ENCODE measurements around the gene VSNL1.
A peak's percentile ranks its signal among the peaks of the same experiment; 100 is the strongest.
"Not testable (repeated sequence)": the region's sequence is repeated elsewhere in the genome, so short reads cannot be mapped to it uniquely, and the experiment has no call there.

VSNL1 gene

GRCh38 chr2:17543131-17543660 lies 2.7 kb downstream of the VSNL1 start:
- DNase-seq, result peak in 1 of 2 experiments; percentile 26

GRCh38 chr2:17543848-17544247 lies 3.4 kb downstream of the VSNL1 start:
- no peak for DNase-seq

DNA sequence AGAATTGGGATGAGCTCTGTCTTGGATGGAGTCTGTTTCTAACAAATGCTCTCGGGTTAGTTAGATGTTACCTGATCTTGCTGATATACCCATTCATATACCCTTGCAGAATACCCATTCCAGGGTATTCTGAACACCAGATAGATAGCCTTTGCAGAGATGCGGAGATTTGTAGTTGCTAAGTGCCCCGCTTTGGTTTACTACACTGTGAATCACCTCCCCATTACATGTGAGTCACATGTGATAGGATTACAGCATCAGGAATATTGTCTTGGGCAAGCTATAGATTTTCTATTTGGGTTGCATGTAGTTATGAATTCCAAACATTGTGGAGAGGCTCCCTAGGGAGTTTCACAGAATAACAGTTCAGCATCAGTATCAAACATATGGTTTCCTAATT lies 3.8 kb downstream of the VSNL1 start:
- no peak for DNase-seq

- no peak for DNase-seq
These were observed 5.5 kb downstream of the VSNL1 start for GRCh38 chr2:17545680-17546613.

DNA sequence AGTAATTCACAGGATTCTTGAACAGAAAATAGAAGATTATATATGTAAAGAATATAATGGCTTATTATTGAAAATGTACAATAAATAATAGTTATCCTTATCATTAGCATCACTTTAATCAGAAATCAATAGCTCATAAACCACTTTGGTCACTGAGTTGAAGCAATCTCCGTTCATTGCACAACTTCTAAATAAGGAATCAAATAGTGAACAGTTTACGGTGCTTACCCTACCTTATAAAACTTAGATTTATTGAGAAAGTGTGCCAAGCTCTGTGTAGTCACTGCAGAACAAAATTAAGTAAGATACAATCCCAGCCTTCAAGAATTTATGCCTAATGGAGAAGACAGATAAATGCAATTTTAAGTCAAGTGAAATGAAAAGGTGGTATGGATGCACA lies 6.7 kb downstream of the VSNL1 start:
- no peak for DNase-seq

DNA sequence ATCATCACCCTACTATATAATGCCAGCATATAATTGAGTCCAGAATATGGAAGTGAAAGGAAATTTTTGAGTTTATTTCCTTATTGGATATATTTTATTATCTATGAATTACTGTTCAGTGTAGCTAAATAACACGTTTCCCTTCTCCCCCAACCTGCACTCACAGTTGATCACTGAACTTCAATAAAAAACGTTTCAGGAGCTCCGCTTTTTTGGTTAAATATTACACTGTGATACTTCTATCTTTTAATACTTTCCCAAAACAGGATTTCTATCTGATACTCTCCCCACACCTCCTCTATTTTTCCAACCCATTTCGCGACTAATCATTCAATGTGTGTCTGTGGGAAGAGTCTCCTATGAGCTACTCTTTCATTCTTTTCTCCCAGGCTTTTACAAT lies 7.2 kb downstream of the VSNL1 start:
- no peak for DNase-seq

DNA sequence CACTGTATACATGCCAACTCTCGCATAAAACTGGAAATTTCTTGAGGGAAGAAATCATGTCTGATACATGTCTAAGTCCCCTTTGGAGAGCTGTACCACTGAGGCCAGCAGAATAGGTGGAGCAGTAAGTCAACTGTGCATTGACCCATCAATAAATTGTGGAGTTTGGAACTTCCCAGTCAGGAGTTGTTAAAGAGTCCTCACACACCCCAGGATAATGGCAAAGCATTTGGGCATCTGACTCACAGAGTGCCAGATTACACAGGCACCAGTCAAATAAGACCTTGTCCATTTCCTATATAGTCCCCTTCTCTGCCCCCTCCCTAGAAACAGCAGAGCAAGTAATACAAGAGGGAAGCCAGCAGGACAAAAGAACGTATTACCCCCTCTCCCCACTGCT lies 10.4 kb downstream of the VSNL1 start:
- no peak for DNase-seq

DNA sequence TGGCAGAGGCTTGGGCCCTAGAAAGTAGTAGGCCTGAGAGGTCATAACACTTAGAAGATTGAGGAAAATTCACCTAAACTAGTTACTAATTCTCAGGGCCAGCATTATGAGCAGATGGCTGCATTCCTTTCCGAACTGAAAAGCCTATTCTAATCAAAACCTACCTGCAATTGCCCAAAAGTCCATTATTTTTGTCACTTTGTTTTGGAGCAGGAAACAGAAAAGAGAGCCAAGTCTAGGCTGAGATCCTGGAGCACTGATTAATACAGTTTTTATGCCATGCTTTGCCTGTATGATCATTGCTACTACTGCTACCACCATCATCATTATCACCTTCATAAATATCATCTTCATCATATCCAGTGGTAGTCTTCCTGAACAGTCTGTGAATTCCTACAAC lies 14.7 kb downstream of the VSNL1 start:
- DNase-seq, result no peak

DNA sequence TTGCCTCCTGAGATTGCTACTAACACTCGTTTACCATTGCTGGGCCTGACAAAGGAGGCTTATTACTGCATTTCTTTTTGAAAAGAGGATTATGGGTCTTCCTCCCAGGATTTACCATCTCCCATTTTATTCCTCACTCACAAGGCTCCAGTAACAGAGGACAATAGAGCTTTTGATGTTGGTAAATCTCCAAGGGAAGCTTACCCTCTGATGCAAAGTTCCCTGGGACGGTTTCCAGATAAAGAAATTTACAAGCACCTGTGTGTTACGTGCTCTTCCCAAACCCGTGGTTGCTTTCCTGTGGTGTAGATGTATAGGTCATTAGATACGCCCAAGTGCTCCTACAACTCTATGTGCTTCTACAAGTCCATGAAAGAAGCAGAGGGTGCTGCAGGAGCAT lies 17.1 kb downstream of the VSNL1 start:
- DNase-seq, result peak; percentile 98 to 99

GRCh38 chr2:17558053-17558452 lies 17.6 kb downstream of the VSNL1 start:
- DNase-seq, result no peak

GRCh38 chr2:17558878-17559277 lies 18.4 kb downstream of the VSNL1 start:
- peak in 1 of 2 experiments; percentile 52 for DNase-seq

DNA sequence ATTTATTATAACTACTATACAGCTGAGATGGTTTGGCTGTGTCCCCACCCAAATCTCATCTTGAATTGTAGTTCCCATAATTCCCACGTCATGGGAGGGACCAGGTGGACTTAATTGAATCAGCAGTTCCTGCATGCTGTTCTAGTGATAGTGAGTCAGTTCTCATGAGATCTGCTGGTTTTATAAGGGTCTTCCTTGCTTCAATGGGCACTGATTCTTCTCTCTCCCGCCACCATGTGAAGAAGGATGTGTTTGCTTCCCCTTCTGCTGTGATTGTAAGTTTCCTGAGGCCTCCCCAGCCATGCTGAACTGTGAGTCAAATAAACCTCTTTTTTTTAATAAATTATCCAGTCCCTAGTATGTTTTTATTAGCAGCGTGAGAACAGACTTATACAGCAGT lies 25.2 kb downstream of the VSNL1 start:
- DNase-seq, result not testable (repeated sequence)

GRCh38 chr2:17571681-17572080 lies 31.2 kb downstream of the VSNL1 start:
- DNase-seq, result no peak

DNA sequence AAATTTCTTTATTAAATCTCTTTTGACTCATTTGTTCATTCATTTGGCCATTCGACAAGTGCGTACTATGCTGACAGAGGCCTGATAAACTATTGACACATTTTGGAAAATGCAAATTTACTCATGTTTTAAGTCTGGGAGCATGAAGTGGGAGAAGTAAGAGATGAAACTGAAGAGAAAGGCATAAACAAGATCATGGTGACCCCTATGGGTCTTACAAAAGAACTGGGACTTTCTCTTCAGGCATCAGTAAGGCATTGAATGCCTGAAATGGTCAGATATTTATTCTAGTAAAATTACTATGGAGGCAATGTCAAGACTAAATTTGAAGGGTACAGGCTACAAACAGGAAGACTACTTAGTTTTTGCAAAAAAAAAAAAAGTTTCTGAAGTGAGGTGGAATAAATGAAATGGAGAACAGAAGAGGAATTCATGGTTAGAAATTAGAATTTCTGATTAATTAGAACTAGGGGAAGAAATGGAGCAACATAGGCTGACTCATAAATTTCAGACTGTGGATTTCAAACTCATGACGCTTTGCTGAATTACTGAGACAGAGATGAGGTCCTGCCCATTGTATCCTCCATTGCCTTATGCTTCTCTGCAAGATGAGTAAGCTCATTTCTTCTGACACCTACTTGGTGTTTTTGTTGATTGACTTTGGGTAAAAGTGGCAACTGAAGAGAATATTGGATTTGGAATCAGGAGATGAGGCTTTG lies 32.7 kb downstream of the VSNL1 start:
- DNase-seq, result peak in 1 of 2 experiments; percentile 38

DNA sequence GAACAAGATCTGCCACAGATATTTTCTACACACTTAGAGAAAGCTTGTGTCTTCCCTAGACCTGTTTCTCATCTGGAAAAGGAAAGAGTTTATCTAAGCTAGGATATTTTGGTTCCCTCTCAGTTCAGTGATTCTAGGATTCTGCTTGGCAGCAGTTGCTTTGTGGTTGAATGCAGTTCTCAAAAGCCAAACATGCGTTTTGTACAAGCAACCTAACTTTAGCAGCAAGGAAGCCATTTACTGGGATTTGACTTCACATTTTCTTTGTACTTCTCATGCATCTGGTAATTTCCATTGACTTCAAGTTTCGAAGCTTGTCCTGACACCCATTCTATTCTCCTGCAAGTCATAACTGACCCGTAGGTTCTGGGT lies 33.3 kb downstream of the VSNL1 start:
- no peak for DNase-seq

GRCh38 chr2:17574406-17575073 lies 34.0 kb downstream of the VSNL1 start:
- DNase-seq, result no peak

- DNase-seq, result peak; percentile 60 to 63
These were observed 36.3 kb downstream of the VSNL1 start for GRCh38 chr2:17576802-17577201.

DNA sequence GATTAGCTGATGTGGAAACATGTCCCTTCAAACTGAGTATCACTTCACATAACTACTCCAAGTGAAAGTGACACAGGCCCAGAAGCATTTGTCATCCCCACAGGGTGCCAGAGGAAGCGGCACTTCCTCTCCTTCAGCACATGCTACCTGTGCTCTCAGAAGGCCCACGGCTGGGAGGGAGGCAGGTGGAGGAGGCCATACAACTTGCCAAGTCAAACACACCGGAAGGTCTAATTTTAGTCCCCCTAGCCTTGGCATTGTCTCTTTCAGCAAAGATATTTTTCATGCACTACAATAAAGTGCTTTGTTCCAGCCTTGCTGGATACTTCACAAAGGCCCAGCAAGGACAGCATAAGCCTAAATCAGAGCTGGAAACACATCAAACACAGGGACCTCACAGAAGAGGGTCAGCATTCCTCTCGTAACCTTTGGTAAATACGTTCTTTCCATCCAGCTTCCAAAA lies 38.0 kb downstream of the VSNL1 start:
- no peak for DNase-seq

DNA sequence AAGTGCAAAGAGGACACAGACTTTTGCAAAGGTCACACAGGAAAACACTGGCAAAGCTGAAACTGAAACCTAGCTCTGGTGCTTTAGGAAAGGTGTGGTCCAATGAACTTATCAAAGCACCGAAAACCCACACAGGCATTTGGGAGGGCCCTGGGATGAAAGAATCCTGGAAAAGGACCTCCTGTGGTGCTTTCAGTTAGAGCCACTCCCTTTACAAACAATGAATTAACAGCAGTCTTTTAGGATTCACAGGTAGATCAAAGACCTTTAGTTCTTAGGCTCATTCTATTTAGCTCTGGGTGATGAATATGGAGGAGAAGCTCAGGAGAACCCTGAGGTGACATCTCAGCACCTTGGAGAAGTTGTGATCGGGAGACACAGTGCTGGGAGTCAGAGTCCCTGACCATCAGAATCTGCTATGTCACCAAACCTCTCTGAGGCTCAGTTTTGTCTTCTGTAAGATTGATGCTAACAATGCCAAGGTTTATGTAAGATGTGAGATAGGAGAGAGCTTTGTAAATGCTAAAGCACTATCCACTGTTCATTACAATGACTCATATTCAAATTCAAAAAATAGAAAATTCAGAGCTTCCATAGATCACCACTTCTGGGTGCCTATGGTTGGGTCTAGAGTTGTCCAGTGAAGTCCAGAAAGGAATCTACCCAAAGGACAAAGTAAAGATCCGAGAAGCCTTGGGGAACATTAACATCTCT lies 39.3 kb downstream of the VSNL1 start:
- no peak for DNase-seq

- no peak for DNase-seq
These were observed 39.8 kb downstream of the VSNL1 start for GRCh38 chr2:17580319-17580715.

GRCh38 chr2:17581831-17582230 lies 41.3 kb downstream of the VSNL1 start:
- no peak for DNase-seq

- DNase-seq, result no peak
These were observed 42.7 kb downstream of the VSNL1 start for GRCh38 chr2:17583166-17583565.

- DNase-seq, result no peak
These were observed 43.1 kb downstream of the VSNL1 start for GRCh38 chr2:17583646-17584045.

Measured in NCI-H526 (cell line).